IPS DF 6.9 (cell line): ENCODE measurements around the gene MYL11.

Experiments used
- DNase-seq: peaks from one replicate; pipeline ENCODE4 v3.0.0-alpha.2; 2013; ENCODE audit warnings: low read depth, low spot score
- H3K27ac ChIP-seq: one replicate; pipeline ENCODE4 v1.5.1; 2013; ENCODE audit warnings: low read length, control low read depth
- H3K27me3 ChIP-seq: 2 replicates; pipeline ENCODE4 v1.6.1; 2013; ENCODE audit warnings: mild to moderate bottlenecking, low read length; ENCODE audit not compliant: control insufficient read depth, insufficient read depth
- H3K36me3 ChIP-seq: 2 replicates; pipeline ENCODE4 v1.6.1; 2013; ENCODE audit warnings: low read length; ENCODE audit not compliant: control insufficient read depth, insufficient read depth
- H3K4me1 ChIP-seq: 2 replicates; pipeline ENCODE4 v1.6.1; 2013; ENCODE audit warnings: low read length; ENCODE audit not compliant: control insufficient read depth, insufficient read depth
- H3K4me3 ChIP-seq: 2 replicates; pipeline ENCODE4 v1.5.1; 2013; ENCODE audit warnings: mild to moderate bottlenecking, low read length
- H3K9me3 ChIP-seq: 2 replicates; pipeline ENCODE4 v1.6.1; 2013; ENCODE audit warnings: low read length, inconsistent platforms; ENCODE audit not compliant: control insufficient read depth, insufficient read depth
- WGBS: extraction: QIAGEN DNeasy Blood & Tissue Kit; methylation state at CpG from one replicate; pipeline ENCODE4 v1.1.7; 2013; ENCODE audit warnings: mixed read lengths, missing lambda C conversion rate; ENCODE audit not compliant: insufficient read length, insufficient coverage; 5-methylcytosine and 5-hydroxymethylcytosine counted together

MYL11 gene

GRCh38 chr16:30409125-30410060 is 34.8 kb downstream of the MYL11 start:
- Histone ChIP-seq H3K4me1 (0 out of 2 replicates have a peak, but pooled peaks cover 5% of the 10 kb centered on the region), H3K27ac (no peak overlapping the region), H3K36me3 (peaks cover 9% of the 10 kb centered on the region; the same call in 1 of the 2 replicates), H3K27me3 (no peaks in the 10 kb centered on the region), H3K4me3 (no peak overlapping the region), H3K9me3 (no peaks in the 10 kb centered on the region)
- no CpG with 5 or more reads among the region's 15 CpGs for WGBS
- no peak for DNase-seq

GRCh38 chr16:30413112-30413806 is 38.7 kb downstream of the MYL11 start:
- WGBS = no CpG with 5 or more reads among the region's 6 CpGs
- peaks cover 9% of the 10 kb centered on the region; the same call in 1 of the 2 replicates for H3K36me3 ChIP-seq

GRCh38 chr16:30414159-30414558 is 39.6 kb downstream of the MYL11 start:
- Histone ChIP-seq H3K4me1 (0 out of 2 replicates have a peak, but pooled peaks cover 1% of the 10 kb centered on the region), H3K27ac (no peak overlapping the region), H3K36me3 (peaks cover 9% of the 10 kb centered on the region; the same call in 1 of the 2 replicates), H3K4me3 (no peak overlapping the region), H3K27me3 (no peaks in the 10 kb centered on the region), H3K9me3 (no peaks in the 10 kb centered on the region)
- no CpG with 5 or more reads among the region's 5 CpGs for WGBS
- no peak for DNase-seq

More at GRCh38 chr16:30413112-30413806, 38.7 kb downstream of the MYL11 start:
- no peaks in the 10 kb centered on the region for H3K27me3 ChIP-seq
- H3K4me3 ChIP-seq = no peak overlapping the region
- DNase-seq = no peak
- H3K27ac ChIP-seq = no peak overlapping the region
- 0 out of 2 replicates have a peak, but pooled peaks cover 1% of the 10 kb centered on the region for H3K4me1 ChIP-seq
- no peaks in the 10 kb centered on the region for H3K9me3 ChIP-seq

- Histone ChIP-seq H3K27me3 (no peaks in the 10 kb centered on the region), H3K36me3 (peaks cover 11% of the 10 kb centered on the region; the same call in 1 of the 2 replicates), H3K4me1 (no peaks in the 10 kb centered on the region), H3K9me3 (no peaks in the 10 kb centered on the region), H3K4me3 (no peak overlapping the region), H3K27ac (no peak overlapping the region)
- 100% methylated on average over 1 of the region's 4 CpGs for WGBS
- DNase-seq = no peak
Observed at GRCh38 chr16:30416047-30416603, 41.5 kb downstream of the MYL11 start.

- peaks cover 5% of the 10 kb centered on the region; the same call in 1 of the 2 replicates for H3K36me3 ChIP-seq
- H3K27me3 ChIP-seq = no peaks in the 10 kb centered on the region
- no peak for DNase-seq
- no peak overlapping the region for H3K27ac ChIP-seq
- H3K4me3 ChIP-seq = peak overlapping the region; percentile 49; the same call in 1 of the 2 replicates
- H3K4me1 ChIP-seq = no peaks in the 10 kb centered on the region
- WGBS = no CpG with 5 or more reads among the region's 18 CpGs
- no peaks in the 10 kb centered on the region for H3K9me3 ChIP-seq
Observed at GRCh38 chr16:30416624-30417528, 42.3 kb downstream of the MYL11 start.

GRCh38 chr16:30417529-30418349 is 43.1 kb downstream of the MYL11 start:
- no peak overlapping the region for H3K27ac ChIP-seq
- H3K36me3 ChIP-seq = 0 out of 2 replicates have a peak, but pooled peaks cover 4% of the 10 kb centered on the region
- no CpG with 5 or more reads among the region's 140 CpGs for WGBS
- no peaks in the 10 kb centered on the region for H3K4me1 ChIP-seq
- no peaks in the 10 kb centered on the region for H3K9me3 ChIP-seq
- DNase-seq = peak; percentile 87
- H3K27me3 ChIP-seq = no peaks in the 10 kb centered on the region
- peak overlapping the region; percentile 49; the same call in 1 of the 2 replicates for H3K4me3 ChIP-seq

GRCh38 chr16:30418350-30419181 is 44.0 kb downstream of the MYL11 start:
- DNase-seq = no peak
- Histone ChIP-seq H3K4me1 (no peaks in the 10 kb centered on the region), H3K27ac (no peak overlapping the region), H3K36me3 (peaks cover 8% of the 10 kb centered on the region; the same call in 1 of the 2 replicates), H3K4me3 (peak overlapping the region; percentile 49; the same call in 1 of the 2 replicates), H3K9me3 (no peaks in the 10 kb centered on the region), H3K27me3 (no peaks in the 10 kb centered on the region)
- WGBS = no CpG with 5 or more reads among the region's 31 CpGs

GRCh38 chr16:30421010-30421409 is 46.4 kb downstream of the MYL11 start:
- no peak overlapping the region for H3K27ac ChIP-seq
- WGBS = no CpG with 5 or more reads among the region's 5 CpGs
- no peak for DNase-seq
- H3K4me1 ChIP-seq = no peaks in the 10 kb centered on the region
- peaks cover 12% of the 10 kb centered on the region; the same call in 1 of the 2 replicates for H3K36me3 ChIP-seq
- no peaks in the 10 kb centered on the region for H3K27me3 ChIP-seq
- no peaks in the 10 kb centered on the region for H3K9me3 ChIP-seq
- no peak overlapping the region for H3K4me3 ChIP-seq
